Large intestine (tissue), 3 donors: ENCODE results near the gene SPACA9. TPM values are rescaled to one million over a fixed set of nuclear protein-coding genes. Genes with fewer than 3 reads are reported as not detected.

Experiments used
- DNase-seq, 2 donors: peaks; one replicate each; pipeline versions ENCODE4 v3.0.0 to v3.0.0-alpha.2; 2013
- H3K27ac ChIP-seq: one replicate; pipeline ENCODE4 v1.5.1; 2013; ENCODE audit warnings: low read length
- H3K27me3 ChIP-seq: 2 replicates; pipeline ENCODE4 v1.6.1; 2013; ENCODE audit warnings: low read length; ENCODE audit not compliant: control insufficient read depth, insufficient read depth
- H3K36me3 ChIP-seq: 2 replicates; pipeline ENCODE4 v1.6.1; 2013; ENCODE audit warnings: low read length; ENCODE audit not compliant: control insufficient read depth, insufficient read depth
- H3K4me1 ChIP-seq: one replicate; pipeline ENCODE4 v1.6.1; 2013; ENCODE audit warnings: low read length; ENCODE audit not compliant: control insufficient read depth, insufficient read depth
- H3K4me3 ChIP-seq: one replicate; pipeline ENCODE4 v1.5.1; 2013; ENCODE audit warnings: low read length
- H3K9me3 ChIP-seq: one replicate; pipeline ENCODE4 v1.6.1; 2013; ENCODE audit warnings: mild to moderate bottlenecking, low read depth, low read length, moderate library complexity; ENCODE audit not compliant: control insufficient read depth
- WGBS: methylation state at CpG from one replicate; pipeline ENCODE4 v1.1.5; 2013; ENCODE audit warnings: low lambda C conversion rate; ENCODE audit not compliant: insufficient coverage; 5-methylcytosine and 5-hydroxymethylcytosine counted together
- polyA plus RNA-seq: library from polyadenylated mRNA; unstranded; fragments of 120-200 nt; gene quantifications from one replicate; pipeline ENCODE4 v1.2.1, GENCODE V29; 2013

SPACA9 gene
- polyA plus RNA-seq, 1 donor = 2.5 TPM

GRCh38 chr9:132892400-132892799, 13.7 kb downstream of the SPACA9 start:
- H3K27ac ChIP-seq = no peak overlapping the region
- no peaks in the 10 kb centered on the region for H3K4me1 ChIP-seq
- no peaks in the 10 kb centered on the region for H3K27me3 ChIP-seq
- no CpG with 5 or more reads among the region's 9 CpGs for WGBS
- no peak for DNase-seq
- H3K36me3 ChIP-seq = peaks cover 42% of the 10 kb centered on the region
- no peak overlapping the region for H3K4me3 ChIP-seq
- H3K9me3 ChIP-seq = no peaks in the 10 kb centered on the region

- WGBS = 100% methylated on average over 2 of the region's 5 CpGs
- no peaks in the 10 kb centered on the region for H3K4me1 ChIP-seq
- H3K36me3 ChIP-seq = peaks cover 58% of the 10 kb centered on the region
- peak; percentile 29 to 57 for DNase-seq
- H3K4me3 ChIP-seq = no peak overlapping the region
- H3K27me3 ChIP-seq = no peaks in the 10 kb centered on the region
- H3K9me3 ChIP-seq = no peaks in the 10 kb centered on the region
- H3K27ac ChIP-seq = no peak overlapping the region
Observed at GRCh38 chr9:132894346-132894745, 15.6 kb downstream of the SPACA9 start.

- Histone ChIP-seq H3K4me3 (no peak overlapping the region), H3K9me3 (no peaks in the 10 kb centered on the region), H3K27ac (no peak overlapping the region), H3K36me3 (peaks cover 66% of the 10 kb centered on the region), H3K4me1 (no peaks in the 10 kb centered on the region), H3K27me3 (no peaks in the 10 kb centered on the region)
- no peak for DNase-seq
- WGBS = 68% methylated on average over 3 of the region's 9 CpGs
Observed at GRCh38 chr9:132894862-132895835, 16.5 kb downstream of the SPACA9 start.

GRCh38 chr9:132896264-132896663, 17.6 kb downstream of the SPACA9 start:
- H3K4me1 ChIP-seq = no peaks in the 10 kb centered on the region
- no CpG with 5 or more reads among the region's 13 CpGs for WGBS
- no peak for DNase-seq
- no peaks in the 10 kb centered on the region for H3K27me3 ChIP-seq
- H3K4me3 ChIP-seq = no peak overlapping the region
- H3K36me3 ChIP-seq = peaks cover 77% of the 10 kb centered on the region
- no peaks in the 10 kb centered on the region for H3K9me3 ChIP-seq
- H3K27ac ChIP-seq = no peak overlapping the region

GRCh38 chr9:132896906-132897305, 18.2 kb downstream of the SPACA9 start:
- Histone ChIP-seq H3K36me3 (peaks cover 80% of the 10 kb centered on the region), H3K27ac (no peak overlapping the region), H3K27me3 (no peaks in the 10 kb centered on the region), H3K9me3 (no peaks in the 10 kb centered on the region), H3K4me1 (no peaks in the 10 kb centered on the region), H3K4me3 (no peak overlapping the region)
- no CpG with 5 or more reads among the region's 6 CpGs for WGBS
- DNase-seq = no peak

GRCh38 chr9:132898051-132898450, 19.4 kb downstream of the SPACA9 start:
- WGBS = 80% methylated on average over 2 of the region's 7 CpGs
- Histone ChIP-seq H3K9me3 (no peaks in the 10 kb centered on the region), H3K27ac (no peak overlapping the region), H3K27me3 (no peaks in the 10 kb centered on the region), H3K36me3 (peaks cover 79% of the 10 kb centered on the region), H3K4me1 (no peaks in the 10 kb centered on the region), H3K4me3 (no peak overlapping the region)
- no peak for DNase-seq

- H3K9me3 ChIP-seq = no peaks in the 10 kb centered on the region
- no peak overlapping the region for H3K27ac ChIP-seq
- H3K4me3 ChIP-seq = no peak overlapping the region
- H3K36me3 ChIP-seq = peaks cover 83% of the 10 kb centered on the region
- WGBS = 79% methylated on average over 2 of the region's 11 CpGs
- H3K4me1 ChIP-seq = no peaks in the 10 kb centered on the region
- H3K27me3 ChIP-seq = no peaks in the 10 kb centered on the region
- DNase-seq = peak; percentile 49 to 55
Observed at GRCh38 chr9:132901858-132902831, 23.4 kb downstream of the SPACA9 start.

- H3K27ac ChIP-seq = no peak overlapping the region
- no peaks in the 10 kb centered on the region for H3K4me1 ChIP-seq
- DNase-seq = no peak
- H3K9me3 ChIP-seq = no peaks in the 10 kb centered on the region
- no peaks in the 10 kb centered on the region for H3K27me3 ChIP-seq
- WGBS = 100% methylated on average over 1 of the region's 13 CpGs
- H3K4me3 ChIP-seq = no peak overlapping the region
- H3K36me3 ChIP-seq = peaks cover 73% of the 10 kb centered on the region
Observed at GRCh38 chr9:132903574-132904492, 25.1 kb downstream of the SPACA9 start.

- Histone ChIP-seq H3K4me1 (no peaks in the 10 kb centered on the region), H3K9me3 (no peaks in the 10 kb centered on the region), H3K27ac (no peak overlapping the region), H3K4me3 (no peak overlapping the region), H3K27me3 (no peaks in the 10 kb centered on the region), H3K36me3 (peaks cover 72% of the 10 kb centered on the region)
- no peak for DNase-seq
- WGBS = 80% methylated on average over 1 of the region's 12 CpGs
Observed at GRCh38 chr9:132905726-132906125, 27.0 kb downstream of the SPACA9 start.
